Measurements from ENCODE around the gene CLIP1. TPM values are rescaled to one million over a fixed set of nuclear protein-coding genes. Genes with fewer than 3 reads are reported as not detected.
"Not testable (repeated sequence)": the region's sequence is repeated elsewhere in the genome, so short reads cannot be mapped to it uniquely, and the experiment has no call there.

Gene CLIP1
- polyA plus RNA-seq, 1 donor (not counting 4 experiments of a cell fraction or from before 2014, with no cell fraction given): 54.0 TPM

DNA sequence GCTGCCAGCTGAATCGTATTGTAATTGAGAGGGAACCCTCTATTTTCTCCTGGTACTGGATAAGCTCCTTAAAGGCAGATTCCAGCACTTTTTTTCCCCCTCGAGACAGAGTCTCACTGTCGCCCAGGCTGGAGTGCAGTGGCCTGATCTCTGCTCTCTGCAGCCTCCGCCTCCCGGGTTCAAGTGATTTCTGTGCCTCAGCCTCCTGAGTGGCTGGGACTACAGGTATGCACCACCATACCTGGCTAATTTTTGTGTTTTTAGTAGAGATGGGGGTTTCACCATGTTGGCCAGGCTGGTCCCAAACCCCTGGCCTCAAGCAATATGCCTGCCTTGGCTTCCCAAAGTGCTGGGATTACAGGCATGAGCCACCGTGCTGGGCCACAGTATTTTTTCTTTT lies 47.4 kb upstream of the CLIP1 start:
- H3K79me2 ChIP-seq (ENCODE audit: control insufficient read depth, insufficient read depth, low read length); dilution Hi-C loops (cut with MboI; ENCODE audit: extremely low pct_ligation_motif_present, low sequenced_read_pairs); H3K9ac ChIP-seq (ENCODE audit: control insufficient read depth, extremely low read depth, insufficient read depth, low read length); H3K9me1 ChIP-seq (ENCODE audit: control insufficient read depth, extremely low read depth, insufficient read depth, low read length); H3K36me3 ChIP-seq (ENCODE audit: control insufficient read depth in 2 of 2, extremely low read depth in 1 of 2, insufficient read depth in 2 of 2, low read length in 2 of 2); DNase-seq (ENCODE audit: low read depth, low spot score); H3K9me3 ChIP-seq (ENCODE audit: control insufficient read depth, low read depth, low read length); H3K27me3 ChIP-seq (ENCODE audit: control insufficient read depth, extremely low read depth, insufficient read depth, low read length); H3K4me2 ChIP-seq (ENCODE audit: control insufficient read depth, extremely low read depth, insufficient read depth, low read depth, low read length); H4K20me1 ChIP-seq (ENCODE audit: control insufficient read depth, extremely low read depth, insufficient read depth, low read length); H2AFZ ChIP-seq (ENCODE audit: control insufficient read depth, low read length); H3K27ac ChIP-seq (ENCODE audit: control insufficient read depth, insufficient read depth, low read length); FAIRE-seq; H3K4me3 ChIP-seq (ENCODE audit: control insufficient read depth in 2 of 3, extremely low read depth in 1 of 3, insufficient read depth in 2 of 3, low read depth in 1 of 3, low read length in 3 of 3): not testable (repeated sequence)
- H3K4me1 ChIP-seq (ENCODE audit: control insufficient read depth, extremely low read depth, insufficient read depth, low read length): peaks cover 26% of the 10 kb centered on the region

DNA sequence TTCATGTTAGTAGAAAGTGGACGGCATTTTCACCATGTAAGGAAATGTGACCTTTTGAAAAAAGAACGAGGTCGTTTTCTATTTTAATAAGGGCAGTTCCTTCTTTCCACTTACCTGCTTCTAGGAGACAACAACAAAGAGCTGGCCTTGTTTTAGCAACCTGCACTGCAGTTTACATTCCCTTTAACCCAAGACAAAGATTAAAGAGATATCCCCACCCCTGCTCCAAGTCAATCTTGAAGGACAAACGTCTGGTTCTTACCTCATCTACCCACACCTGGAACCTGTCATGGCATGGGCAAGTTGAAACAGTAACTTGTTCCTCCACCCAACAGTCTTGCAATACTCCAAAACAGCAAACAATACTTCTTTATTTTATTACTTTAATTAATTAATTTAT lies 45.5 kb upstream of the CLIP1 start:
- no peaks in the 10 kb centered on the region for H3K9me1 ChIP-seq (ENCODE audit: control insufficient read depth, extremely low read depth, insufficient read depth, low read length)

DNA sequence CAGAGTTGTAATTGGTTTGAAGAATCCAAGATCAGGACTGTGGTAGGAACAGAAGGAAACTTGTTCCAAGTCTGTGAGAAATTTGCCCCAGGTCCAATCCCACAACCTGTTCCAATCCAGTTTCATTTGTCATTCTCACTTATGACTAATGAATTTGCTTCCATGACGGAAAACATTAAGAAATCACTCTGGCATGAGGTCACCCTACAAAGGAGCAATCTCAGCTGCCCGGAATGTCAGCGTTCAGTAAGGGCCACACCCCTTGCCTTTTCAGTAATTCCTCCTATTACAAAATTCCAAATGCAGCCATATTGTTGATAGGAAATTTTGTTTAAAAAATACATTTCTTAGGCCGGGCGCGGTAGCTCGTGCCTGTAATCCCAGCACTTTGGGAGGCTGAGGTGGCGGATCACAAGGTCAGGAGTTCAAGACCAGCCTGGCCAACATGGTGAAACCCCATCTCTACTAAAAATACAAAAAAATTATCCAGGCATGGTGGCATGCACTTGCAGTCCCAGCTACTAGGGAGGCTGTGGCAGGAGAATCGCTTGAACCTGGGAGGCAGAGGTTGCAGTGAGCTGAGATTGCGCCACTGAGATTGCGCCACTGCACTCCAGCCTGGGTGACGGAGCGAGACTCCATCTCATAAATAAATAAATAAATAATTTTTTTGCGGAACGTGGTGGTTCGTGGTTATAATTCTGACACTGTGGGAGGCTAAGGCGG lies 42.0 kb upstream of the CLIP1 start:
- H3K9me3 ChIP-seq (ENCODE audit: control insufficient read depth, low read depth, low read length); H3K4me2 ChIP-seq (ENCODE audit: control insufficient read depth, extremely low read depth, insufficient read depth, low read depth, low read length); H3K27me3 ChIP-seq (ENCODE audit: control insufficient read depth, extremely low read depth, insufficient read depth, low read length); H3K36me3 ChIP-seq (ENCODE audit: control insufficient read depth in 2 of 2, extremely low read depth in 1 of 2, insufficient read depth in 2 of 2, low read length in 2 of 2); H2AFZ ChIP-seq (ENCODE audit: control insufficient read depth, low read length); H4K20me1 ChIP-seq (ENCODE audit: control insufficient read depth, extremely low read depth, insufficient read depth, low read length); H3K4me3 ChIP-seq (ENCODE audit: control insufficient read depth in 2 of 3, extremely low read depth in 1 of 3, insufficient read depth in 2 of 3, low read depth in 1 of 3, low read length in 3 of 3); H3K79me2 ChIP-seq (ENCODE audit: control insufficient read depth, insufficient read depth, low read length); H3K9me1 ChIP-seq (ENCODE audit: control insufficient read depth, extremely low read depth, insufficient read depth, low read length); dilution Hi-C loops (cut with MboI; ENCODE audit: extremely low pct_ligation_motif_present, low sequenced_read_pairs): not testable (repeated sequence)
- peak; percentile 68 for DNase-seq (ENCODE audit: low read depth, low spot score)
- Histone ChIP-seq H3K9ac (ENCODE audit: control insufficient read depth, extremely low read depth, insufficient read depth, low read length) (peak overlapping the region; percentile 54), H3K27ac (ENCODE audit: control insufficient read depth, insufficient read depth, low read length) (peak overlapping the region; percentile 80), H3K4me1 (ENCODE audit: control insufficient read depth, extremely low read depth, insufficient read depth, low read length) (peaks cover 23% of the 10 kb centered on the region)
- FAIRE-seq: peak; percentile 81

More for the DNA sequence above, 45.5 kb upstream of the CLIP1 start:
- Histone ChIP-seq H3K36me3 (ENCODE audit: control insufficient read depth in 2 of 2, extremely low read depth in 1 of 2, insufficient read depth in 2 of 2, low read length in 2 of 2) (no peaks in the 10 kb centered on the region), H3K27me3 (ENCODE audit: control insufficient read depth, extremely low read depth, insufficient read depth, low read length) (no peaks in the 10 kb centered on the region), H3K4me2 (ENCODE audit: control insufficient read depth, extremely low read depth, insufficient read depth, low read depth, low read length) (peak overlapping the region; percentile 56), H3K79me2 (ENCODE audit: control insufficient read depth, insufficient read depth, low read length) (no peaks in the 10 kb centered on the region), H3K9ac (ENCODE audit: control insufficient read depth, extremely low read depth, insufficient read depth, low read length) (peak overlapping the region; percentile 70), H3K4me3 (ENCODE audit: control insufficient read depth in 2 of 3, extremely low read depth in 1 of 3, insufficient read depth in 2 of 3, low read depth in 1 of 3, low read length in 3 of 3) (peak overlapping the region in 1 of 3 experiments; percentile 23), H3K4me1 (ENCODE audit: control insufficient read depth, extremely low read depth, insufficient read depth, low read length) (peaks cover 28% of the 10 kb centered on the region), H3K27ac (ENCODE audit: control insufficient read depth, insufficient read depth, low read length) (peak overlapping the region; percentile 93), H3K9me3 (ENCODE audit: control insufficient read depth, low read depth, low read length) (no peaks in the 10 kb centered on the region), H4K20me1 (ENCODE audit: control insufficient read depth, extremely low read depth, insufficient read depth, low read length) (no peaks in the 10 kb centered on the region), H2AFZ (ENCODE audit: control insufficient read depth, low read length) (no peak overlapping the region)
- TF ChIP-seq, protein P1, sequence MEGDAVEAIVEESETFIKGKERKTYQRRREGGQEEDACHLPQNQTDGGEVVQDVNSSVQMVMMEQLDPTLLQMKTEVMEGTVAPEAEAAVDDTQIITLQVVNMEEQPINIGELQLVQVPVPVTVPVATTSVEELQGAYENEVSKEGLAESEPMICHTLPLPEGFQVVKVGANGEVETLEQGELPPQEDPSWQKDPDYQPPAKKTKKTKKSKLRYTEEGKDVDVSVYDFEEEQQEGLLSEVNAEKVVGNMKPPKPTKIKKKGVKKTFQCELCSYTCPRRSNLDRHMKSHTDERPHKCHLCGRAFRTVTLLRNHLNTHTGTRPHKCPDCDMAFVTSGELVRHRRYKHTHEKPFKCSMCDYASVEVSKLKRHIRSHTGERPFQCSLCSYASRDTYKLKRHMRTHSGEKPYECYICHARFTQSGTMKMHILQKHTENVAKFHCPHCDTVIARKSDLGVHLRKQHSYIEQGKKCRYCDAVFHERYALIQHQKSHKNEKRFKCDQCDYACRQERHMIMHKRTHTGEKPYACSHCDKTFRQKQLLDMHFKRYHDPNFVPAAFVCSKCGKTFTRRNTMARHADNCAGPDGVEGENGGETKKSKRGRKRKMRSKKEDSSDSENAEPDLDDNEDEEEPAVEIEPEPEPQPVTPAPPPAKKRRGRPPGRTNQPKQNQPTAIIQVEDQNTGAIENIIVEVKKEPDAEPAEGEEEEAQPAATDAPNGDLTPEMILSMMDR (optimal IDR thresholded peaks at IDR 0.05 in 1 of 3, IDR thresholded peaks at IDR 0.05 in 1 of 3, conservative IDR thresholded peaks at IDR 0.05 in 1 of 3; ENCODE audit: extremely low read depth in 1 of 3, insufficient read depth in 2 of 3, low read length in 3 of 3): no peak
- no peak for TF ChIP-seq EZH2 (IDR thresholded peaks at IDR 0.05; ENCODE audit: low read length)
- dilution Hi-C loops (cut with MboI; ENCODE audit: extremely low pct_ligation_motif_present, low sequenced_read_pairs): no loop called here
- DNase-seq (ENCODE audit: low read depth, low spot score) (peak; percentile 83), FAIRE-seq (peak; percentile 78)
